ENCODE data around the gene SUSD4. TPM values are rescaled to one million over a fixed set of nuclear protein-coding genes. Genes with fewer than 3 reads are reported as not detected.

Gene SUSD4
- total and polyA plus RNA-seq, 8 donors = 2.0 to 29.2 (median 25.0) TPM

DNA sequence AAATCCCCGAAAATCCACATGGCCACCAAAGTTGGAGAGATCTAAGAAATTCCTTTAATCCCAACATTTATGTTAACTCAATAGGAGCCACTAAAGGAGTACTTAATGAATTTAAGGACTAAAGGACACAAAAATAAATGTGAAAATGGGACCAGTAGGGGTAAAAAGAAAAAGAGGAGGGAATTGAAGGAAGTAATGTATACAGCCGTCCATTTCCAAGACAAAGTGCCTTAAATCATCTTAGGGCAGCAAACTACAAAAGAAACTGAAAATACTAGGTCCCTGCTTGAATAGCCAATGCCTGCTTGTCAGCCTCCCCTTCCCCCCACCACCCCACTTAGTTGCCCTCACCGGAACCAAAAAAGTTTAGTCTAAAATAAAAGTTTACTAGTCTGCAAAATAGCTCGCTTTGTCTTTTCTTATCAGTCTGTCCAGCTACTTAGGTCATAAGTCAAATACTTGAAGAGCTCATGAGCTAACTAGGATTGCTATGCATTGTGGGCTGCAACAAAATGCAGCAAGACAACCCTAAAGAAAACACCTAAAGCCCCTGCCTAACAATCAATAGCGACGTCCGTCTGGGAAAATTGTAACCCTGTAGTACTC is 154.6 kb downstream of the SUSD4 start:
- no peaks in the 10 kb centered on the region for H3K36me3 ChIP-seq
- no peak overlapping the region for H3K27ac ChIP-seq
- no peaks in the 10 kb centered on the region for H3K27me3 ChIP-seq
- intact Hi-C loops (cut with DNase I) = no loop called here
- no peak overlapping the region for H3K4me3 ChIP-seq
- ATAC-seq = no peak
- no peak for DNase-seq
- TF ChIP-seq CTCF (IDR thresholded peaks at IDR 0.05) = no peak
- H3K9me3 ChIP-seq = no peaks in the 10 kb centered on the region
- H3K4me1 ChIP-seq = no peaks in the 10 kb centered on the region

DNA sequence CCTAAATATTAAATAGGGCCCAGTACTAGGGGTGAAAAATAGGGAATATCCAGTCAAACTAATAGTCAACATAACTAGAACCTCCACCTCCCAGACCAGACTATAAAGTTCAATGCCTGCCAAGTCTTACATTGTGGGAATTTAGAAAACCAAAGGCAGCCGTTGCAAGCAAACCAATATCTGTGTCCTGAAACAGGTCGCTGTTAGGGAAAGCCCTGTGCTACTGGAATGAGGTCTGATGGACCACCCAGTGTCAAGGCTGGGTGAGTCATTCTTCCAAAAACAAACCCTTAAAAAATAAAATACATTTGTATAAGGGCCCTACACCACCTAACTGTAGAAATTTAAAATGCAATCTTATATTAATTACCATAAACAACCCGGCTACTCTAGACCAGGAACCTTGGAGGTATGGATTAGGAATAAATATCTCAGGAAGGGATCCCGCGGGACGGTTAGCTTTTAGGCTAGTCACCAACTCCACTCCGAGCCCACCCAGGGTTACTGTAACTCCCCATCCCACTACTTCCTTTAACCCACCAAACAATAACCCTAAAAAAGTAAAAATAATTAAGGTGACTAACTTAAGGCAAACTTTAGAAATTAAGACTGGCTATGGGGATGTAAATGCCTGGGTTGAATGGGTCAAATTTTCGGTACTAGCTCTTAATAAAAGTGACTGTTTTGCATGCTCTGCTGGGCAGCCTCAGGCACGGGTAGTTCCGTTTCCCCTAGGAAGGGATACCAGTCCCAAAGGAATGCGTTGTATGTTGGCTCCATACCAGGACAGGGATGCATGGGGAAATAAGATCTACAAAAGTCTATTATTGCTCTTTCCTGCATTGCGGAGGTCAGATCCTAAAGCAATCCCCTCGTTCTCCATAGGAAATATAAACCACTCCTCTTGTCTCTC is 155.6 kb downstream of the SUSD4 start:
- Histone ChIP-seq H3K4me3 (no peak overlapping the region), H3K27ac (no peak overlapping the region), H3K4me1 (no peaks in the 10 kb centered on the region), H3K27me3 (no peaks in the 10 kb centered on the region), H3K9me3 (no peaks in the 10 kb centered on the region), H3K36me3 (no peaks in the 10 kb centered on the region)
- DNase-seq = no peak
- no peak for ATAC-seq
- no peak for TF ChIP-seq CTCF (IDR thresholded peaks at IDR 0.05)
- intact Hi-C loops (cut with DNase I) = no loop called here

GRCh38 chr1:223207293-223208066 is 156.5 kb downstream of the SUSD4 start:
- Histone ChIP-seq H3K27me3 (no peaks in the 10 kb centered on the region), H3K27ac (no peak overlapping the region), H3K36me3 (no peaks in the 10 kb centered on the region), H3K9me3 (no peaks in the 10 kb centered on the region), H3K4me3 (no peak overlapping the region), H3K4me1 (no peaks in the 10 kb centered on the region)
- no peak for TF ChIP-seq CTCF (IDR thresholded peaks at IDR 0.05)
- ATAC-seq (no peak), DNase-seq (no peak)
- intact Hi-C loops (cut with DNase I) = no loop called here

- DNase-seq = no peak
- Histone ChIP-seq H3K27ac (no peak overlapping the region), H3K4me1 (no peaks in the 10 kb centered on the region), H3K9me3 (no peaks in the 10 kb centered on the region), H3K27me3 (no peaks in the 10 kb centered on the region), H3K4me3 (no peak overlapping the region), H3K36me3 (no peaks in the 10 kb centered on the region)
- intact Hi-C loops (cut with DNase I) = no loop called here
- TF ChIP-seq CTCF (IDR thresholded peaks at IDR 0.05) = no peak
- no peak for ATAC-seq
Observed at GRCh38 chr1:223204424-223204823, 159.6 kb downstream of the SUSD4 start.

GRCh38 chr1:223203694-223204093 is 160.3 kb downstream of the SUSD4 start:
- intact Hi-C loops (cut with DNase I) = no loop called here
- TF ChIP-seq CTCF (IDR thresholded peaks at IDR 0.05) = no peak
- H3K4me1 ChIP-seq = no peaks in the 10 kb centered on the region
- ATAC-seq (no peak), DNase-seq (no peak)
- H3K36me3 ChIP-seq = no peaks in the 10 kb centered on the region
- H3K4me3 ChIP-seq = no peak overlapping the region
- H3K27me3 ChIP-seq = no peaks in the 10 kb centered on the region
- H3K27ac ChIP-seq = no peak overlapping the region
- H3K9me3 ChIP-seq = no peaks in the 10 kb centered on the region

All from left lung (tissue), 10 donors.